Neural crest cell (in vitro differentiated cells): ENCODE results near the gene FGD3. TPM values are rescaled to one million over a fixed set of nuclear protein-coding genes. Genes with fewer than 3 reads are reported as not detected.
A peak's percentile ranks its signal among the peaks of the same experiment; 100 is the strongest.

Source experiments
- DNase-seq: peaks from one replicate; pipeline ENCODE4 v3.0.0; 2021; ENCODE audit warnings: low read depth, mixed read lengths, low spot score
- H3K27ac Mint-ChIP-seq: one replicate; pipeline ENCODE4 v1.8.0; 2021; ENCODE audit warnings: mild to moderate bottlenecking, mixed read lengths; ENCODE audit not compliant: unreplicated experiment
- H3K27me3 Mint-ChIP-seq: 2 replicates; pipeline ENCODE4 v1.8.0; 2021; ENCODE audit warnings: low read depth, mild to moderate bottlenecking, mixed read lengths
- H3K36me3 Mint-ChIP-seq: 2 replicates; pipeline ENCODE4 v1.8.0; 2021; ENCODE audit warnings: low read depth, mild to moderate bottlenecking, mixed read lengths
- H3K4me1 Mint-ChIP-seq: 2 replicates; pipeline ENCODE4 v1.8.0; 2021; ENCODE audit warnings: mixed read lengths
- H3K4me3 Mint-ChIP-seq: one replicate; pipeline ENCODE4 v1.8.0; 2021; ENCODE audit warnings: mild to moderate bottlenecking, mixed read lengths
- H3K9me3 Mint-ChIP-seq: 2 replicates; pipeline ENCODE4 v1.8.0; 2021; ENCODE audit warnings: mixed read lengths
- CTCF ChIP-seq: fragments of 200-600 bp; sonication (generic); conservative IDR thresholded peaks from 2 replicates; pipeline ENCODE4 v1.5.0; 2021; ENCODE audit warnings: antibody characterized with exemption, mild to moderate bottlenecking
- total RNA-seq: library from RNA; stranded (reverse); gene quantifications from 2 replicates; pipeline ENCODE4 v1.2.1, GENCODE V29; 2021

Gene FGD3
- total RNA-seq, 1 donor from 2014 or later: 4.1 TPM

- Mint-ChIP-seq H3K4me3 (no peak overlapping the region), H3K27ac (peak overlapping the region; percentile 96), H3K36me3 (no peaks in the 10 kb centered on the region), H3K27me3 (no peaks in the 10 kb centered on the region), H3K4me1 (peaks cover 12% of the 10 kb centered on the region), H3K9me3 (no peaks in the 10 kb centered on the region)
- TF ChIP-seq CTCF: no peak
- DNase-seq: no peak
Measured at GRCh38 chr9:92931606-92932005, 15.7 kb upstream of the FGD3 start.

- no peak overlapping the region for H3K4me3 Mint-ChIP-seq
- H3K27me3 Mint-ChIP-seq: no peaks in the 10 kb centered on the region
- H3K27ac Mint-ChIP-seq: no peak overlapping the region
- peaks cover 12% of the 10 kb centered on the region for H3K4me1 Mint-ChIP-seq
- no peak for TF ChIP-seq CTCF
- H3K9me3 Mint-ChIP-seq: no peaks in the 10 kb centered on the region
- H3K36me3 Mint-ChIP-seq: no peaks in the 10 kb centered on the region
- DNase-seq: no peak
Measured at GRCh38 chr9:92934321-92934720, 13.0 kb upstream of the FGD3 start.

- Mint-ChIP-seq H3K27ac (no peak overlapping the region), H3K36me3 (no peaks in the 10 kb centered on the region), H3K4me3 (no peak overlapping the region)
Measured at GRCh38 chr9:92938025-92938424, 9.3 kb upstream of the FGD3 start.

GRCh38 chr9:92941861-92942260, 5.5 kb upstream of the FGD3 start:
- TF ChIP-seq CTCF: no peak
- Mint-ChIP-seq H3K27me3 (no peaks in the 10 kb centered on the region), H3K4me1 (peaks cover 12% of the 10 kb centered on the region), H3K27ac (no peak overlapping the region), H3K36me3 (no peaks in the 10 kb centered on the region), H3K4me3 (no peak overlapping the region), H3K9me3 (no peaks in the 10 kb centered on the region)
- DNase-seq: no peak

More at GRCh38 chr9:92938025-92938424, 9.3 kb upstream of the FGD3 start:
- Mint-ChIP-seq H3K9me3 (no peaks in the 10 kb centered on the region), H3K4me1 (no peaks in the 10 kb centered on the region), H3K27me3 (no peaks in the 10 kb centered on the region)
- TF ChIP-seq CTCF: no peak
- DNase-seq: no peak

GRCh38 chr9:92942688-92943616, 4.4 kb upstream of the FGD3 start:
- Mint-ChIP-seq H3K9me3 (no peaks in the 10 kb centered on the region), H3K36me3 (no peaks in the 10 kb centered on the region), H3K27me3 (no peaks in the 10 kb centered on the region), H3K4me3 (no peak overlapping the region), H3K27ac (no peak overlapping the region), H3K4me1 (peaks cover 20% of the 10 kb centered on the region)
- TF ChIP-seq CTCF: no peak
- DNase-seq: no peak
